GM12872 (cell line): ENCODE results near the gene SLC66A1.

Experiments
- CTCF ChIP-seq: IDR thresholded peaks from 3 replicates; pipeline ENCODE4 v1.5.1; 2011; ENCODE audit warnings: low read depth, mild to moderate bottlenecking, low read length, moderate library complexity; ENCODE audit not compliant: insufficient read depth

Gene SLC66A1

GRCh38 chr1:19312782-19313635 lies 883 bp downstream of the SLC66A1 start:
- no peak for TF ChIP-seq CTCF

DNA sequence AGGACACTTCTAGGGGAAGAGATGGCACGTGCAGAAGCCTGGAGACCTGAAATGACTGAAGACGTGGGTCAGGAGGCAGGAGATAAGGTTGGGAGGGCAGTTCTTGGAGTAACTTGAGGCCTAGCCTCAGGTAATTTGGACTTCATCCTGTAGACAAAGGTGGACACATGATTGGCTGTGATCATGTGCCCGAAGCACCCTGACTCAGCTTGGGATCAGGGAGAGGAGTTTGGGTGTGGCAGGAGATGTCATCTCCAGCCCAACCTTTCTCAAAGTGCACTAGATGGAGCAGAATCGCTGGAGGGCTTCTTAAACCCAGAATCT lies 1.5 kb downstream of the SLC66A1 start:
- no peak for TF ChIP-seq CTCF

DNA sequence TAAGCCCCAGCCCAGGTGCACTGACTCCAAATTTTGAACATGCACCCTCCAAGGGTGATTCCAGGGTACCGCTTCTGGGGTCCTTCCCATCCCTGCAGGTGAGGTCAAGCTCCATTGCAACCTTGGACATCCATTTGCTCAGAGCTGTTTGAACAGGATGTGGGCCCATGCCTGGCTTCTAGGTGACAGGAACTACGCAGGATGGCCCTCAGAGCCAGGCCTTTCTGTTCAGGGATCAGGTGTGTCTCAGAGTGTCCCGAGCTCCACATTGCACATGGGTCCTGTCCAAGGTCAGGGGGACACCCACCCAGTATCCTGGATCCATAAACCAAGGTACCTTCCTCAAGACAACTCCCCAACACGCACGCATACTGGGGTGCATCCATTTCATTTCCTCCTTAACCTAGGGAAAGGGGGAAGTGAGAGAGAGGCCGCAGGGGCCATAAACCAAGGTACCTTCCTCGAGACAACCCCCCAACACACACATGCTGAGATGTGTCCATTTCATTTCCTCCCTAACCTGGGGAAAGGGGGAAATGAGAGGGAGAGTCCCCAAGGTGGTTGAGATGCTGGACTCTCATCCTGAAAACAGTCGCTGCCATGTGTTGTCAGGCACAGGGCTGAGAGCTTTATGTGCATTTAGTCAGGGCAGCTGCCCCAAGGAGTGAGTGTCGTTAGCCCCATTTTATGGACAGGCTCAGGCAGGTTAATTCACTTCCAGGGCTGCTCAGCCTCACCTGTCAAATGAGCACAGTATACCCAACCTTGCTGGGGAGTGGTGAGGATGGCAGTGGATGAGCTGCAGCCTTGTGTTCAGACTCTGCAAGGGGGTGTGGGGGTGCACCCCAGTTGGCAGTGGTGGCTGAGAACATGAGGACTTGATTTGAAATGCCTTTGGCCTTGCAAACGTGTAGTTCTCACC lies 2.1 kb downstream of the SLC66A1 start:
- TF ChIP-seq CTCF, result no peak

DNA sequence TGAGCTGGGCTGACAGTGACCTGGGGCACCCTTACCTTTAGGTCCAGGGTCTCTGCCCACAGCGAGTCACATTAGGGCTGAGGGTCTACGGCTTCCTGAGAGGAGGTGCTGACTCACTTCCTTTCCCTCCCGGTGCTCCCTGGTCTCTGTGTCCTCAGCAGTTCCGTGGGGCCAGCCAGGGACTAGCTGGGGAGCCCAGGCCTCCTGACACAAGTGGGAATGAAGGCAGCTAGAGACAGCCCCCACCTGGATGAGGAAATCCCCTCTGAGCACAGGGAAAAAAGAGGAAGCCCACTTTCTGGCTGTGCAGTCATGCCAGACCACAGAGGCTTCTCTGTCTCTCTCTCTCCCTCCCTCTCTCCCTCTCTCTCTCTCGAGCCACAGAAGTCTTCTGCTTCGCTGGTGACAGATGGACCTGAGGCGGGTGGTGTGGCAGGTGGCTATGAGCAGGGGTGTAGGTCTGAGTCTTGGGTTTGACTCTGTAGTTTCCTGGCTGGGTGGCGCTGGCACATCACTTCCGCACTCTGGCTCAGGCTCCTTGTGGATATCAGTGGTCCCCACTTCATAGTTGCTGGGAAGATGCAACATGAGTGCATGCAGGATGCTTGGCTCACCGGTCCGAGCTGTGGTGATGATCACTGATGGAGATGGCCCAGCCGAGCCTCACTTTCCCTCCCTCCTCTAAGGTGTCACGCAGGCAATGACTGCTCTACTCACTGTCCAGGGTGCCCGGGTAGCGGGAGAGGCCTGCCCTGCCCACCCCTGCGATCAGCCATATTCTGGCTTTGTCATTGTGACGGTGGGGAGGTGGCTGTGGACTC lies 3.5 kb downstream of the SLC66A1 start:
- no peak for TF ChIP-seq CTCF

DNA sequence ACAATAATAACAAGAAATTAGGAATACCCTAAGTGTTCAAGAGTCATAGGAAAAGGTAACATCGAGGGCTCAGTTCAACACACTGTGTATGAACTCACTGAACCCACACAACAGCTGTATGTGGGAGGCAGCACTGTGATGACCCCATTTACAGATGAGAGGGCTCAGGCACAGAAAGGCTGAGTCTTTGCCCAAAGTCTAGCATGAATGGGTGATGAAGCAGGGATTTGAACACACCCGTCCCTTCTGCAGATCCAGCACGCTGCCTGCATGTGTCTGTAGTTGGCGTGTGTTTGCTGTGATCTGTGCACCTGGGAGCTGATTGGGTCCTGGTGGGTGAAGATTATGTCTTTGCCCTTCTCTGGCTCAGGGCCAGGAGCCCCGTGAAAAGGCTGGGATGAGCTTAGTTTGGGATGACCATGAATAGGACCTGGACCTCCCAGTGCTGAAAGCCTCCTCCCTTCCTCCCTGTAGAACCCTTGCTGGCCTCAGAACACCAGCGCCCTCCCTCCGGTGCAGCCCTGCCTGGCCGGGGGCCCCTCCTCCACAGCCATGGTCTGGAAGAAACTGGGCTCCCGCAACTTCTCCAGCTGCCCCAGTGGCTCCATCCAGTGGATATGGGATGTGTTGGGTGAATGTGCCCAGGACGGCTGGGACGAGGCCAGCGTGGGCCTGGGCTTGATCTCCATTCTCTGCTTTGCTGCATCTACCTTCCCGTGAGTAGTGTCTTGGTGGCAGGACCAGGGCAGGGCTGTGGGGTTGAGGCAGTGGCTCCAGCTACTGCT lies 5.2 kb downstream of the SLC66A1 start:
- no peak for TF ChIP-seq CTCF

DNA sequence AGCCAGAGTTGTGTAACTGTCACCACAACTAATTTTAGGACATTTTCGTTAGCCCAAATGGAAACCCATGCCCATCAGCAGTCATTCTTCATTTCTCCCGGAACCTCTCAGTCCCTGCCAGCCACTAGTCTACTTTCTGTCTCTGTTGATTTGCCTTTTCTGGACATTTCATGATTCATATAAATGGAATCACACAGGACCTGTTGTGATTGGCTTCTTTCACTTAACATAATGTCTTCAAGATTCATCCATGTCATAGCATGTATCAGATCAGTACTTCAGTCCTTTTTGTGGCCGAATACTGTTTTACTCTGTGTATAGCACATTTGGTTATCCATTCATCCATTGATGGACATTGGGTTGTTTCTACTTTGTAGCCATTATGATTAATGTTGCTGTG lies 7.1 kb downstream of the SLC66A1 start:
- TF ChIP-seq CTCF, result no peak

- no peak for TF ChIP-seq CTCF
Observed at GRCh38 chr1:19321071-19321470, 8.9 kb downstream of the SLC66A1 start.
